Activated T-cell treated with anti-CD3 and anti-CD28 coated beads for 4 hours (primary cell): Measurements from ENCODE around the gene C1QTNF6.
"Not testable (repeated sequence)": the region's sequence is repeated elsewhere in the genome, so short reads cannot be mapped to it uniquely, and the experiment has no call there.

Experiments used
- DNase-seq: peaks from one replicate; pipeline ENCODE4 v3.0.0-alpha.2; 2020

Gene C1QTNF6

GRCh38 chr22:37206841-37207821 lies 19.1 kb upstream of the C1QTNF6 start:
- DNase-seq, result no peak

DNA sequence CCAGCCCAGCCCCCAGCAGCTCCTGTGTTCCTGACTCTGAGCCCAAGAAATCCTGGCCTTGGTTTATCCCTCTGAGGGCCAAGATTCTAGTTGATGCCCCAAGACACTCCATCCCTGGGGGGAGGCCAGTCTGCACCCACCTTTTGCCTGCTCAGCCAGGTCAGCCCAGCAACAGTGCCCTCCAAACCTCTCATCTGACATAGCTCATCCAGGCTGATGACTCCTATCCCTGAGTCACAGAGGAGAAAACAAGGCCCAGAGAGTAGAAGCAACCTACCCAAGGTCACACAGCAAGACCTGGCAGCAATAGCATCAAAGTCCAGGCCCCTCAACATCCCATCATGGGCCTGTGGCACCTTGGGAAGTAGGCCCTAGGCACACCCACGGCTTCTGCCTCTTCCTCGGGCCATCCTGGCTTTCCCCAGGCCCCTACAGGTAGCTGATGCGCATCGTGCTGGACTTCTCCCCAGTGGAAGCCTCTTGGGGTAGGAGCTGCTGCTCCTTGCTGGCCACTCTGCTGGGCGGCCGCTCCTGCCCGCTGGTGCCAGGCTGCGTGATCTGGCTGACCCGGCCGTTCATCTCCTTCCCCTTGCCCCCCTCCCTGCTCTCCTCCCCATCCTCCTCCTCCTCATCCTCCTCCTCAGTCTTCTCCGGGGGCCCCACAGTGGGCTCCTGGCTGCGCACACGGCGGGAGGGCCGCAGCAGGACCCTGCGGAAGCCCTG lies 18.2 kb upstream of the C1QTNF6 start:
- no peak for DNase-seq

GRCh38 chr22:37205046-37205445 lies 17.0 kb upstream of the C1QTNF6 start:
- DNase-seq, result no peak

GRCh38 chr22:37204045-37204655 lies 16.1 kb upstream of the C1QTNF6 start:
- DNase-seq, result no peak

DNA sequence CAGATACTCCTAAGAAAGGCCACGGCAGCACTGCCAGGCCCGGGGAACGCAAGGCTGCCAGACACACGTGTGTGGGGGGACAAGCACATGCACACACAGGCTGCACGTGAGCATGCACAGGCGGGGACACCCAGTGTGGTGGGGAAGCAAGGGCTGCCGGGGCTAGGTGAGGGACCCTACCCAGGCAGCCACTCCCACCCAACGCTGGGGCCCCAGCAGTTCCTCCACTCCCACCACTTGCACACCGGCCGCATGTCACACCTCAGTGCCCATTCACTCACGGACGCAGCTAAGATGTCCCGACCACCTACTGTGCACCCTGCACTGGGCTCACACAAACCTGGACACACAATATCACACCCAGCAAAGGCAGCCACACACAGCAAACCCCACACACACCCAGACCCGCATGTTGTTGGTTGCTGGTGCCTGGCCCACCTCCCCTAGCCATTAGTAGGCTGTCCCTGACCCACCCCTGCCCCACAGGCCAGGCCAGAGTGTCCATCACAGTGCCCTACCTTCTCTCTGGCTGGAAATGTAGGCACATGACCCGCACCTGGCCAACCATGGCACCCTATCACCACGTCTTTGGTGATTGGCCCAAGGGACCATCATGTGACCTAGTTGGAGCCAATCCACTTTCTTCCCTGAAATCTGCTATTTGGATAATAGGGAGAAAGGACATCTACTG lies 15.5 kb upstream of the C1QTNF6 start:
- DNase-seq, result no peak

- no peak for DNase-seq
Measured at GRCh38 chr22:37202716-37203115, 14.7 kb upstream of the C1QTNF6 start.

GRCh38 chr22:37202001-37202555 lies 14.0 kb upstream of the C1QTNF6 start:
- no peak for DNase-seq

DNA sequence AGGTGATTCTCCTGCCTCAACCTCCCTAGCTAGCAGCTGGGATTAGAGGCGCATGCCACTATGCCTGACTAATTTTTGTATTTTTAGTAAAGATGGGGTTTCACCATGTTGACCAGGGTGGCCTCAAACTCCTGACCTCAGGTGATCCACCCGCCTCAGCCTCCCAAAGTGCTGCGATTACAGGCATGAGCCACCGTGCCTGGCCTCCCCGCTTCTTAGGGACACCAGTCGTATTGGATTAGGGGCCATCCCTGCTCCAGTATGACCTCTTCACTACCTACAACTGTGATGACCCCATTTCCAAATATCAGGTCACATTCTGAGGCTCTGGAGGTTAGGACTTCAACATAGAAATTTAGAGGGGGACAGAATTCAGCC lies 13.4 kb upstream of the C1QTNF6 start:
- DNase-seq, result not testable (repeated sequence)

DNA sequence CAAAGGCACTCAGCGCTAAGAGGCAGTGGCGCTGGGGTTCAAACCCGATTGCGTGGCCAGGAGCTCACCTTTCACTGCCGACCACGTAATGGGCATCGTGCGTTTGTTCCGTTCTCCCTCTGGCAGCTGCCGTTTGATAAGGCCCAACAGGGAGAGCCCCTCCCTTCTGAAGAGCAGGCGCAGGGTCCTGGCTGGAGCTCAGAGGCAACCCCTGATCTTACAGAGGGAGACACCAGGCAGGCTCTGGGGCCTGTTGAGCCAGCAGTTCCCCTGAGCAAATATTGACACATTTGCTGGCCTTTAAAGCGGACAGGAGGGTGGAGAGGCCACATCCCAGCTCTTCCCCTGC lies 11.7 kb upstream of the C1QTNF6 start:
- DNase-seq, result no peak

- DNase-seq, result peak; percentile 97
Measured at GRCh38 chr22:37199103-37199759, 11.2 kb upstream of the C1QTNF6 start.

- DNase-seq, result peak; percentile 93
Measured at GRCh38 chr22:37198258-37199102, 10.4 kb upstream of the C1QTNF6 start.

DNA sequence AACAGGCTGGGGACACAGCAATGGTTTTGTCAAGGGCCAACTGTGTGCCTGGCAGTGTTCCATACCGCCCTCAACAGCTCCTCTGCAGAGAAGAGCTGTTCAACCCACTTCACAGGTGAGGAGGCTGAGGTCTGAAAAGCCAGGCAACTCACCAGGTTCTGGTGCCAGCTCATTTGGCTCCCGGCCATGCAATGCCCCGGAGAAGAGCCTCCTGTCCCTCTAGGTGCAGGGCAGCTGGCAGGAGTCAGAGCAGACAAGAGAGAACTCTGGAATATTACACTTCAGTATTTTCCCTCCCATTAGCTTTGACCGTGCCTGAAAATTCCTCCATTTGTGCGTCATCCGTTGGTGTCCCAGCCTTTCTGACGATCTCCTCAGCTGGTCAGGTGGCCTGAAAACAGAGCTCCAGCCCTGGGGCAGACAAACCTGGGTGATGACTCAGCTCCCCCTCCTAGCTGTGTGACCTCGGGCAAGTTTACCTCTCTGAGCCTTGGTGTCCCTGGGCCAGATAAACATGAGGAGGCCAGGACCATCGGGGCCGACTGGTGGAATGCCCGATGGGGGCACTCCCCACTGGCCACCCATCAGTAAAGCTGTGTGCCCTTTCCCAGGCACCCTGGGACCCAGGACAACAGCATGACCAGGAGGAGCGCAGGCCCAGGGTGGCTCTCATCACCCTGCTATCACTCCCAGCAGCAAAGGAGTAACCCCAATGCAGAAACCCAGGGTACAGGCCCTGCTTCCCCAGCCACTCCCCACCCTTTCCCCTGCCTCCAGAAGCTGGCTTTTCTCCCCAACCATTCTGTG lies 9.6 kb upstream of the C1QTNF6 start:
- DNase-seq, result no peak

GRCh38 chr22:37196539-37197450 lies 8.7 kb upstream of the C1QTNF6 start:
- DNase-seq, result no peak

GRCh38 chr22:37195921-37196320 lies 7.9 kb upstream of the C1QTNF6 start:
- no peak for DNase-seq

DNA sequence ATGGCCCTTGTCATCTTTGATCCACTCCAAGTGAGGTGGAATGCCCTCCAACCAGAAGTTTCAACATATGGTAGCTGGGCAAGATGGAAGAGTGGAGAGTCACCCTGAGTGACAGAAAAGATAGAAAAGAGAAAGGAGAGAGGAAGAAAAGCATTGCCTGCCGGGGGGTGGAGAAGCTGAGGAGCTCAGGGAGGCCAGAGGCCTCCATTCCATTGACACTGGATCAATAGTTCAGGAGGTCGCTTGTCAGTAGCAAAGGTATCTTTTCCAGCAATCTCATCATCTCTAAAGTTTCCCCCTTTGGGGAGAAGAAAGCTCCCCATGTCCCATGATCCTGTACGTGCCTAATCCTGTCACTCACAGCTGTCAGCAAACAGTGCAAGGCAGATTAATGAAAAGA lies 6.7 kb upstream of the C1QTNF6 start:
- no peak for DNase-seq

DNA sequence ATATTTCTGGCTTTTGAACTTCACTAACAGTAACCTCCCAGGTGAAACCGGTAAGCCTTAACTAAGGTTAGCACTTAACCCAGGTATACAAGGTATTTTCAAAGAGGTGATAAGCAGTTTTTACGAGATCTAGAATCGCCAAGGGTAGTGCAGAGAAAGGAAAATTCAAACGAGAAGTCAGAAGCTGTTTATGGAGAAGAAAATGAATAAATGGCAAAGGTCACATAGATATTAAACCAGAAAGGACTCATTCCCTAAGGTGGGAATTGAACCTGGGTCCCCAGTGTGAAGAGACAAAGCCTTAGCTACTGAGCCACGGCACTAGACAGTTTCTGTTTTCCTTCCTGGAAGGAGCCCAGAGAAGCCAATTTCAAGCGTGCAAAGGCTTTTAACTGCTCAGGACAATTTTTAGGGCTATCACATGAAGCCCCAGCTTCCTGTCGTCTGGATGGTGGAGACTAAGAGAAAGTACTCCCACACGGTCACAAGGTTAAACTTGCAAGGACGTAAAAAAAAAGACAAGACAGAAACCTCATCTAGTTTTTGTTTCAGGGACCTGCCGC lies 5.7 kb upstream of the C1QTNF6 start:
- DNase-seq, result no peak

GRCh38 chr22:37192741-37193140 lies 4.7 kb upstream of the C1QTNF6 start:
- no peak for DNase-seq

GRCh38 chr22:37192204-37192603 lies 4.2 kb upstream of the C1QTNF6 start:
- no peak for DNase-seq

- DNase-seq, result no peak
Measured at GRCh38 chr22:37190262-37190780, 2.3 kb upstream of the C1QTNF6 start.
